GM18870 (cell line): ENCODE data around the gene RFX8.

ENCODE experiments used
- ATAC-seq: cut with Tn5 transposase; IDR thresholded peaks from one replicate; pipeline ENCODE4 v1.9.1; 2021; ENCODE audit warnings: moderate library complexity; ENCODE audit not compliant: unreplicated experiment

Gene RFX8

DNA sequence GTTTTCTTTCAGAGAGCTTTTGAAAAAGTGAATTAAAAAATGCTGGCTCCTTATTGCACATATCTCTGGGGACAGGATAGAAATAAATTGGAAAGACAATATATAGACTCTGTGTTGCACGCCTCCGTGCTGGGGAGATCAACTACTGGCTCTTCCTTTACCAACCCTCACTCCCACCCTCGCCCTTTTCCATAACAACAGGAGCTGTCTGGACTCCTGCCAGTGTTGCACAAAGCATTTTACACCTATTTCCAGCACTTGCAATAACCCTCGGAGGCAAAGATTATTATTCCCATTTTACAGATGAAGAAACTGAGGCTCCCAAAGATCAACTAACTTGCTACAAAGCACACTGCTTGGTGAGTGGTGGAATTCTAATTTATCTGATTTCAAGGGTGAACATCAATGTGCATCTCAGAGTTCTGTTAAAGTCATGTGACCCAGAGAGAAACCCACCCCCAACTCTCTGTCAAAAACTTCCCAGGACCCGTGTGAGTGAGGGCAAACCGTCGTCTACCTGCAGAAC is 91.8 kb downstream of the RFX8 start:
- no peak for ATAC-seq

DNA sequence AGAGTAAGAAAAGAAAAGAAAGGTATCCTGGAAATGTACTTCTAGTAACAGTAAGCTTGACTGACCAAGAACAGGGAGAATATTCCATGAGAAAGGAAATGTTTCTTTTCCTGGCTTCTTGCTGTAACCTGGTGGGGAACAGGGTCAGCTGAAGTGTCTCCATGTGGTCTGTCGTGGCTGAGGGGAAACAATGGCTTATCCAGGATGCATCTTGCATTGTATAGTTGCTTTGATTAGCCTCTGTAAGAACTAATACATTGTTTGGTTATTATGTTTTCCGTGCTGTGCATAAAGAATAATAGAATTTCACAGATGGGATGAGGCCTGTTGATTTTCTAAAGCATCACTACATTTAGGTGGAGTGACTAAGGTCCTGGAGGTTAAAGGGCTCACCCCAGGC is 92.5 kb downstream of the RFX8 start:
- ATAC-seq, result no peak

DNA sequence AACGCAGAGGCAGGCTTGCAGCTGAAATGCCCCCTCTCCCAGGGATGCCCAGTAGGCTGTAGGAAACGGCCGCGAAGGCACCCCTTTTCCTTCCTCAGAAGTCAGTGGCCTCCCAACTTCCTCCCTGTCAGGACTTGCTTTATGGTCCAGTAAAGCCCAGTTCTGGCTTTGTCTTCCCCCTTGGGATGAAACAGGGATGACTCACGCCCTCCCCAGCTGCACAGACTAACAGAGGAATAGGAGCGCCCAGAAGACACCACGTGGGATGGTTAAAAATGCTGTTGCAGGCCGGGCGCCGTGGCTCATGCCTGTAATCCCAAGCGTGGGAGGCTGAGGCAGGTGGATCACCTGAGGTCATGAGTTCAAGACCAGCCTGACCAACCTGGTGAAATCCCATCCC is 94.5 kb downstream of the RFX8 start:
- no peak for ATAC-seq

DNA sequence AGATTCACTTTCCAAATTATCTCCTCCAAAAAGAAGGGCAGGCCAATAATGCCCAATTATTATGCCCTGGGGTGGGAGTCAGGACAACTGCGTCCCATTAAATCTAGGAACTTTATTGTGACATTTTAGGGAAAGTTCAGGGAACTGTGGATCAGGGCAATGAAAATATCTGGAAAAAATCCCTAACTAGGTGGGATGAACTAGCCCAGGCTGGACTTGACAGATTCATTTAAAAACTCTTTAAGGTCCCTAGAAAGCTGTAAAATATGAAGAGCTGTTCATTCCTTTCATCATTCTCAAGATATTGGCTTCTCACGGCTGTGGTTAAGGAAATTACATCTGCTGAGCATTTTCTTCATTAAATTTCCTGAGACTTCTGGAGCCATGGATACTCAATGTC is 95.8 kb downstream of the RFX8 start:
- ATAC-seq, result no peak

DNA sequence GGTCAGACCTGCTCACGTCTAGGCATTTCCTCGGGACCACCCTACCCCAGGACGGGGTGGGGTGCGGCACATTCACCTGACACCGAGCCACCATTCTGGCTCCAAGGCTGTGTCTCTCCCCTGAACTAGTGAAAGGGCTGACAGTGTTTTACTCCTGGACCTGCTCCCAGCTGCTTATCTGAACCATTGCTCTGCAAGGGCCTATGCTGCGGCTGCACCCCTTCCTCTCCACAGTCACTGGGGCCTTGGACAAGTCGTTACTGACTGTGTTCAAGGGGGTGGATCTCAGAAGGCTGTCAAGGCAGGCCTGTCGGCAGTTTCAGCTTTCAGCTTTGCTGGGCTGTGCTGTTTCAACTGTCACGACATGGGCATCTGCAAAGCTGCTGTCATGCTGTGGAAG is 99.3 kb downstream of the RFX8 start:
- no peak for ATAC-seq

DNA sequence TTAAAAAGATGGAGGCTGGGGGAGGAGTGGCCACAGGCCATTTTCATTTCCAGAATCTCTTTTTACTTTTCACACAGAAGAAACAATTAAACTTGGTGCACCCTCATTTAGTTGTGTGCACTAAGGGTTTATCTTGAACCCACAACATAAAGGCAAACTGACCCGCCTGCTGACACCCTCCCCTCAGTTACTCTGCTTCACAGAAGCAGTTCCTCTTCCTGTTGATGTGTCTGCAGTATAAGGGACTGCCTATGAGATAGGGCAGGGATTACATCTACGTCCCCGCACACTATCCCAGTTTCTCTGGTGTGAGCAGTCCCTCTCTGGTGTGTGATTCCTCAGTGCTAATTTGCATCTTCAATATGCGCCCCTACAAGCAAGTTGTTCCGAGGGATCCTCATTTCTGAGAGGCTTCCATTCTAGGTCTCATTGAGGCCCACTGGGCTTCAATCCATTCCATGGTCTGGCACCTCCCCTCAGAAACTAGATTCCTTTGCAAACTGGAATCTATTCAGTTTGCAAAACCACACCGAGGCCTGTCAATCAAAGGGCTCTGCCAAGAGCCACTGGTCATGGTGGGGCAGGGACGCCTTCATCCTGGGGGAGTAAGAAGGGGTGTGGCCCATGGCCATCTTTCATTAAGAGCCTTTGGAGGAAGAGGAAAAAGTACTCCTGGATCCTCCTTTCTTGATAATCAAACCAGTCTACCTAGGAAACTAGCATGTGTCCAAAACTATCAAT is 99.9 kb downstream of the RFX8 start:
- no peak for ATAC-seq

DNA sequence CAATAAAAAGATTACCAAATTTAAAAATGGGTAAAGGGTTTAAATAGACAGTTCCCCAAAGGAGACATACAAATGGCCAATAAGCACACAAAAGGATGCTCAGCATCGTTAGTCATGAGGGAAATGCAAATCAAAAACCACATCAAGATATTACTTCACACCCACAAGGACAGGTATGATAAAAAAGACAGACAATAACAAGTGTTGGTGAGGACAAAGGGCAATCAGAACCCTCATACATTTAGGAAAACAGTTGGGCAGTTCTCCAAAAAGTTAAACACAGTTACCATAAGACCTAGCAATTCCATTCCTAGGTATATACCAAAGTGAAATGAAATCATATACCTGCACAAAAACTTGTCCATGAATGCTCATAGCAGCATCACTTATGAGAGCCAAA is 102.1 kb downstream of the RFX8 start:
- ATAC-seq, result no peak

DNA sequence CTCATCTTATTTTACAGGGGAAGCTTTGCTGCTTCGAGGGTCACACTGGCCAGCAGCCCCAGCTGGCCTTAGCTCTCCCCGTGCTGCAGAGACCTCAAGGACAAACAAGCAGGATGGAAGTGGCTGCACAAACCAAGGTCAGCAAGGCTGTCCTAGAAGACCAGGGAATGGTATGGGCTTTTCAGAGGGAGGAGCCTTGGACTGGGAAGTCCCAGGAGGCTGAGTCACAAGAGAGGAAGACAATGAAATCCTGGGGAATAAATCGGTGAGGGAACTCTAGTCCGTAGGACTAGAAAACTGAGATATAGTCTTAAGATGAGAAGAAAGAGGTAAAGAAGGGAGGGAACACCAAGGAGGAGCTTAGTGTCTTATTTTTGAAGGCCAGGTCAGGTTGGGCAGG is 103.3 kb downstream of the RFX8 start:
- ATAC-seq, result no peak

DNA sequence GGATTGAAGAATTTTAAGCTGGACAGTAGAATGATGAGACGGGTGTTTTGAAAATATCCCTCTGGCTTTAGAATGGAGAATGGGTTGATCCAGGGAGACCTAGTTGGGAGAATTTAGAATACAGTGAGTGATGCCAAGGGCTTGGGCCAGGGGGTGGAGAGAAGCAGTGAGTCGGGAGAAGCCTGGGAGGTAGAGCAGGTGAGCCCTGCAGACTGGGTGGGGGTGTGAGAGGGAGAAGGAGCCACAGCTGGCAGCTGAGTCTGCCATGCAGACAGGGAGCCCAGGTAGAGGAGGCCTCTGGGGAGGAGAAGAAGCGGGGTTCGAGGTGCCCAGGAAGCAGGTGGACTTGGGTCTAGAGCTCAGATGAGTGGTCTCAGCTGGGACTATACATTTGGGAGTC is 105.8 kb downstream of the RFX8 start:
- ATAC-seq, result no peak

DNA sequence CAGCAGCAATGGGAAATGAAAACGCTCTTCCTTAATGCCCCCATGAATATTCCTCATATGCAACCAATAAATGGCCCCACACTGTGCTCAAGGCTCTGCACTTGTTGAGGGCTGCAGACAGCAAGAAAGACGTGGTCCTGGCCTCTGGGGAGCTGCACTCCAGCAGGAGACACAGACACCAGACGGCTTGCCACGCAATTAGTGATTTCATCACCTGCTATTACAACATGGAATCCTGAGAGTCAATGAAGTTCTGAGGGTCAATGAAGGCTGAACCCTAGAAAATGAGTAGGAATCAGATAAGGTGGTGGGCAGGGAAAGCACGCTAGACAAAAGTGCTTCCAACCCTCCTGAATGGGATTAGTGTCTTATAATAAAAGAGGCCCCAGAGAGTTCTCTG is 106.5 kb downstream of the RFX8 start:
- no peak for ATAC-seq

DNA sequence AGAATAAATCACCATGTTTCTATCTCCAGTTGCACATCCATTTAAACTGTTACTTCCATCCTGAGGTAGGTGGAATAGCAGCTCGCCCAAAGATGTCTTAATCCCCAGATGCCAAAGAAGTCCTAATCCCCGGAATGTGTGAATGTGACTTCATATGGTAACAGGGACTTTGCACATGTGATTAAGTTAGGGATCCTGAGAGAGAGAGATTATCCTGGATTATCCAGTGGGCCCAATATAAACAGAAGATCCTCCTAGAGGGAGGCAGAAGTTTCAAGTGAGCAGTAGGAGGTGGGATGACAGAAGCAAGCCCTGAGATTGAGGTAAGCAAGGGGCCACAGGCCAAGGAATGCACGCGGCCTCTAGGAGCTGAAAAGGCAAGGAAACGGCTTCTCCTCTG is 107.4 kb downstream of the RFX8 start:
- no peak for ATAC-seq

DNA sequence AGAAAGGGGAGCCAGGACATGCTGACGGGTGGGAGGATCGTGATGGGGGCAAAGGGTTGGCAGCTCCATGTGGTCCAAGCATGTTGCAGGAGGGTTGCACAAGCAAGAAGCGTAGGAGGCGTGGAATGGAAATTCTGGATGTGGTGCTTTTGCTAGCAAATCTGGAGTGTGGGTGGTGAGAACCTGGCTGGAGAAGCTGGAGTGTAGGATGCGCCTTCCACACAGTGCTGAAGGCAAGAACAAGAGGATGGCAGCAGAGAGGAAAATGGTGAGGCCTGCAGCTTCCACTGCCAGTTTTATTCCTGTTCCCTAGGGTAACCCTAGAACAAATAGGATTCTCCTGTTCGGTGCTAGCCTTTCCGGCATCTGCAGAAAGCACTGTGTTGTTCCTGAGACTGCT is 110.0 kb downstream of the RFX8 start:
- ATAC-seq, result no peak

DNA sequence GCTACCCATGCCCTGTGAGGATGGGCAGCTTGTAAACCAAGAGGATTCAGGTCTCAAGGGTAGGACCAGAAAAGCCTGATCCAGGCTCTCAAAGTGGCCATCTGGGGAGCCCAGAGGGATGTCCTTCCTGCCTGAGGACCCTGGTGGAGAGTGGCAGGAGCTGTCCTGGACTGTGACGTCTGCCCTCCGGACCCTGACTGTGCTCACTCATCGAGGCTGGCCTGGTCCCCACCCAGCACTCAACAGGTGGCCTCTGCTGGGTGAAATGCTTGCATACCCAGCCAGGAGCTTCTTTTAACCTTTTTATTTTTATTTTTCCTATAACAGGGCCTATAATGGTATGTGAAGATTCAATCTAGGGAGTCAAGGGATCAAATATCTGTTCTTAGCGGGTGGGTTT is 112.1 kb downstream of the RFX8 start:
- ATAC-seq, result no peak

DNA sequence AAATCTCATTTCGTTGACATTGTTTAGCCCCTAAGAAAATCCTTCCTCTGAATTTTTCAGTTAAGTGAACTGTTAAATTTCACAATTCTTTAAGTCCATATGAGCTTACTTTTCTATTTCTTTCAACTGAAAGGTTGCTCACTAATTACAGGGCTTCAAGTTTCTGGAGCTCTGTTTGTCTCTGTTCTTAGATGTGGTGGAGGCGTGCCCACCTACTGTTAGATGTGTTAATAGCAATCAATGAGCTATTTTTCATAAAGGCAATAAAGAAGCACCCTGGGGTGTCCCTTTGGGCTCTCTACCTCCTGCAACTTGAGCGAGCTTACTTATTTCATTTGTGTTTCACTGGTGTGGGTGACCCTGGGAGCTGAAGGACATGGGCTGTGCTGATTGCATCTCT is 112.6 kb downstream of the RFX8 start:
- ATAC-seq, result no peak

DNA sequence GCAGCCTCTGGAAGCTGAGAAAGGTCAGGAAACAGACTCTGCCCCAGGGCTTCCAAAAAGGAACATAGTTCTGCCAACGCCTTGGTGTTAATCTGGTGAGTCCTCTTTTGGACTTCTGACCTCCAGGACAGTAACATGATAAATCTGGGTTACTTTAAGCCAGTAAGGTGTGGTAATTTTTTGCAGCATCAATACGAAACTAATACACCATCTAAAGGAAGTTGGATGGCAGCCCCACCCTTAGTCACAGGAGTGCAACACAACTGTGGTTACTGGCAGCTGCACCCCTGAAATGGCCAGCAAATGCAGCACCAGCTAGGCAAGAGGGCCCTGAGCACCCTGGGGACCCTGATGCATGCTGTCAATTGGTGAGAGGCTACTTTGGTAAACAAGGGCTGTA is 113.4 kb downstream of the RFX8 start:
- peak; percentile 53 for ATAC-seq

DNA sequence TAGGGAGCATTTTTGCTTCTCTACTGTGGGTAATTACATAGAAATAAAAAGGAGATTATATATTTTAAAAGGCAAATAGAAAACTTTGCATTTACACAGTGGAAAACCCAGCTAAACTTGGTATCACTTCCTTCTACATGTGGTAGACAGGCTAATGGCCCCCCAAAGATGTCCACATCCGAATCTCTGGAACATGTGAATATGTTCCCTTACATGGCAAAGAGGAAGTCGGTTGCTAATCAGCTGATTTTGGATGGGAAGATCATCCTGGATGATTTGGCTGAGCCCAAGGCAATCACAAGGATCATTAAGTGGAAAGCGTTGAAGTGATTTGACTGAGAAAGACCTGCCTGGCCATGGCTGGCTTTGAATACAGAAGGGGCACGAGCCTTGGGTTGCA is 113.8 kb downstream of the RFX8 start:
- no peak for ATAC-seq

DNA sequence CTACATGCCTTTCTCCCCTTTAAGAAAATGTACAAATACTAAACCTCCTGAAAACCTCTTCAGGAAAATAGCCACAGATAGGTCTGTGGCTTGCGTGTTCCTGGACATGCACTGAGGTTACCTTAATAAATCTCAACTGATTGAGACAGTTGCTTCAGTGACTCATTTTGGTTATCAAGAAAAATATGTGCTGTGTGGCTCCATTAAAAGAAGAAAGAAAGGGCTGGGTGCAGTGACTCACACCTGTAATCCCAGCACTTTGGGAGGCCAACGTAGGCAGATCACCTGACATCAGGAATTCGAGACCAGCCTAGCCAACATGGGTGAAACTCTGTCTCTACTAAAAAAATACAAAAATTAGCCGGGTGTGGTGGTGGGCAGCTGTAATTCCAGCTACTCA is 114.7 kb downstream of the RFX8 start:
- ATAC-seq, result no peak

DNA sequence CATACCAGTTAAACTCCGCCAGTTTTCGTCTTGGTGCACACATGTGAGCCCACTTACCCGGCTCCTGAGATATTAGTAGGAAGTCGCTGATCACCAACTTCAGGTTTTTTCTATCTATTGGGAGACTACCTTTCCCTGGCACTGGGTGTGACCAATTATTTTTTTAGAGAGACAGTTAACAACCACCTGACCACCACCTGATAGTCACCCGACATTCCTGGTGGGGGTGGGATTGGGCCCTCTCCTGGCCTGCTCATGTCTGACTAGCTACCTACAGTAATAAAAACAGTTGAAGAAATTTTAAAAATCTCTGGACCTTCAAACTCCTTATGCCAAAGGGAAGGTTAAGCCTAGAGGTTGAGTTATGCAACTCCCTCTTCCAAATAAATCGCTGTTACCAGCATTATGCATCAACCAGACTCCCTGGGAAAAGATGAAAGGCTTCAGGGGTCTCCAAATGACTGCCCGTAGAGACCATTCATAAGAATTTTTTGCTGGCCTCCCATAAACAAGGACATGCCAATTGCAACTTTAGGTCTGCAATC is 115.4 kb downstream of the RFX8 start:
- ATAC-seq, result no peak

DNA sequence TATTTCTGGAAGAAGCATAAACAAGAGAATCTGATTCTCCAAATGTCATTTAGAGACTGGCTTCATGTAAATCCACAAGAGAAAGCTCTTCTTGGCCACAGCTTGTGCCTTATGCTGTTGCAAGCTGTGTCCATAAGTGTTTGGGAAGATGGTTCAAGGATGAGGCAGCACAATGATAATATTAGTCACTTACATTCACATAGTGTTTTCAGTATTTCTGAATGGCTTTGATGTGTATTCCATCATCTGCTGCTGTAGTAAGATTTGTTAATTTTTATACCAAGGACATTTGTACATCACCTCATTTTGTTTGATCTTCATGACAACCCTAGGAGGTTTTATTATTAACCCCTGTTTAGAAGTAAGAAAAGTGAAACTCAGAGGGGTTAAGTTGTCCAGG is 117.5 kb downstream of the RFX8 start:
- ATAC-seq, result no peak

DNA sequence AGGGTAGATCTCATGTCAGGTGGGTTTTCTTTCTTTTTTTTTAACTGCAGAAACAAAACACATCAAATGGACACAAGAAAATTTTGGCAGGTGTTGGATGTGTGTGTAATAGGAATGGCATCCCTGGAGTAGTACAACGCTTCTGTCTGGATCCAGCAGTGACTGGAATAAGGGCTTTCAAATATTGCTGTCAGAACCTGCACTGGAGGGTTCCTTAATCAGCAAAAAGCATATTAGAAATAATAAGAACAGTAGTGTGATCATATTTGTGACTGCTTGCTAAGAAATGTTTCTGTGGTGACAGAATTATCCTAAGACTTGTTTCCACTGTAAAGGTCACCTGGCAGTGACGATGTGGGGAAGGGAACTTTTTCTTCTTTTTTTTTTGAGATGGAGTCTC is 118.4 kb downstream of the RFX8 start:
- ATAC-seq, result no peak

DNA sequence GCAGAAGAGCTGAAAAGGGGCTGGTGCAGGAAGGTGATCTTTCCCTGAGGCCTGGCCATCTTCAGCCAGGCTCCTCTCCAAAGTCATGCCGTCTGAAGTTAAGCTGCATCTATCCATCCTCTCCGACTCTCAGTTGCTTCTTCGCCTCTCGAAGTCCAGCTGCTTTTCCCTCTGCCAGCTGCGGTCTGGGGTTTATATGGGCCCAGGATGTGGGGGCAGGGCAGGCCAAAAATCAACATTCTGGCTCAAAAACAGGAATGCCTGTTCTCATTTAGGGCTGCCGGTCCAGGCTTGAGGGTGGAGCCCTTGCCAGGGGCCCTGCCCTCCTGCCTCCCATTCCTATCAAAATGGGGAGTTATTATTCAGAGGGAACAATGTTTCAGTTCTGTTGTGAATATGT is 118.9 kb downstream of the RFX8 start:
- no peak for ATAC-seq

DNA sequence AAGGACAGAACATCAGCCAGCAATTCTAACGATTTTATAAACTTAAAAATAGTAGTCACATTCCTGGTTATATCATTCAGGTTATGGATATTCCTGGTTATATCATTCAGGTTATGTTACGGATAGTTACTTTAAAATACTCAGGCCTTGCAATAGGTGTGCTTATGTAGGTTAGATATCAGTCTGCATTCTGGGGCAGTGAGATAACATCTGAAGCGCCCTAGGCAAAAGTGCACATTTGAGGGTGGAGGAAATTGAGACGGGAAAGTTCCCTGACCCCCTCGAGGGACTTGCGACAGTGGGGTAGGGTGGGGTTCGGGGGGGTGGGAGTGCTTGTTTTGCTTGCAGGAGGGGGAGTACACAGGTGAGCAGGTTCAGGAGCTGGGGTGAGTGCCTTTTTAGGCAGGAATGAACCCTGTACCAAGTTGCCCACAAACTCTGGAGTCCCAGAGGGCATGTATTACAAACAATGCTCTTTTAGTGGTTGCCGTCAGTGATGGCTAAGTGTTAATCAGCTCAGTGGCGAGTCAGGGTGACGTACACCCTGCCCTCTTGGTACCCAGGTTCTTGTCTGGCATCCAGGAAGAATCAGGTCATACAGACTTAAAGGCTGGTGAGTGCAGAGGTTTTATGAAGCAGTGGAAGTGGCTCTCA is 119.4 kb downstream of the RFX8 start:
- ATAC-seq, result no peak
